Activated CD4-positive, alpha-beta T cell treated with anti-CD3 and anti-CD28 coated beads, Interleukin-2, amount 10 ng/mL, durations not matched to agents 7 days and 5 days (primary cell): Measurements from ENCODE around the gene CUL9. TPM values are rescaled to one million over a fixed set of nuclear protein-coding genes. Genes with fewer than 3 reads are reported as not detected.
A peak's percentile ranks its signal among the peaks of the same experiment; 100 is the strongest.

Source experiments
- CTCF ChIA-PET: fragments of 350-600 bp; sonication (Branson Sonifier 250); formaldehyde crosslinking; loops from one replicate; lab custom pipeline; 2021; ENCODE audit warnings: antibody characterized with exemption; lab: Charles Lee
- POLR2A ChIA-PET: fragments of 350-600 bp; sonication (Branson Sonifier 250); formaldehyde crosslinking; loops from one replicate; lab custom pipeline; 2021; ENCODE audit warnings: antibody characterized with exemption; lab: Charles Lee
- DNase-seq: peaks from one replicate; pipeline ENCODE4 v3.0.0-alpha.2; 2020
- H3K27ac Mint-ChIP-seq: one replicate; pipeline ENCODE4 v1.8.0; 2021; ENCODE audit warnings: mild to moderate bottlenecking, moderate library complexity, mixed read lengths
- H3K27me3 Mint-ChIP-seq: one replicate; pipeline ENCODE4 v1.8.0; 2021; ENCODE audit warnings: mixed read lengths
- H3K36me3 Mint-ChIP-seq: one replicate; pipeline ENCODE4 v1.8.0; 2021; ENCODE audit warnings: low read depth, mixed read lengths
- H3K4me1 Mint-ChIP-seq: one replicate; pipeline ENCODE4 v1.8.0; 2021; ENCODE audit warnings: mixed read lengths
- H3K4me3 Mint-ChIP-seq: one replicate; pipeline ENCODE4 v1.8.0; 2021; ENCODE audit warnings: mild to moderate bottlenecking, moderate library complexity, mixed read lengths
- H3K9me3 Mint-ChIP-seq: one replicate; pipeline ENCODE4 v1.8.0; 2021; ENCODE audit warnings: mixed read lengths
- total RNA-seq, 2 experiments: library from RNA; stranded (reverse); gene quantifications; one replicate each; pipeline ENCODE4 v1.2.3, GENCODE V29; 2021

CUL9 gene
- total RNA-seq, 2 experiments from 2014 or later: 57.8 to 60.7 TPM

DNA sequence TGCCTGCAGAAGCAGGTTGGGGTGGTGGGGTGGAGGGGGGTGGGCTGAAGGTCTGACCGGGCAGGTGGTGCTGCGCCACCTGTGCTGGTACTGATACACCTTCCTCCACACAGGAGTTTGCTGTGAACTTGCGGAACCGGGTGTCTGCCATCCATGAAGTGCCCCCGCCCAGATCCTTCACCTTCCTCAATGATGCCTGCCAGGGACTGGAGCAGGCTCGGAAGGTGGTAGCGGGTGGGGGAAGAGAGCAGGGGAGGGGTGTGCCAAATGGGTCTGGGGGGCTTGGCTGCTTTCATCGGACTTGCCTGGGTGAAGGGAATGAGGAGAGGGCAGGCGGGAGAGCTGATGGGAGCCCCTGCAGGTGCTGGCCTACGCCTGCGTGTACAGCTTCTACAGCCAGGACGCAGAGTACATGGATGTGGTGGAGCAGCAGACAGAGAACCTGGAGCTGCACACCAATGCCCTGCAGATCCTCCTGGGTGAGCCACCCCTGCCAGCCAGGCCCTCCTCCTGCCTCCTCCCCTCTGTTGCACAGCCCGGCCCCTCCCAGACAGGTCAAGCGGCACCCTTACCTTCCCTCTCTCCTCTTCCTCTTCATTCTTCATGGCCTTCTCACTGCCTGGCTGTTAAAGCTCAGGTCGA, 40.5 kb downstream of the CUL9 start:
- DNase-seq: no peak
- no peaks in the 10 kb centered on the region for H3K9me3 Mint-ChIP-seq
- ChIA-PET POLR2A (no interaction called here), CTCF (no interaction called here)
- H3K27me3 Mint-ChIP-seq: no peaks in the 10 kb centered on the region
- H3K36me3 Mint-ChIP-seq: peaks cover 24% of the 10 kb centered on the region
- peaks cover 46% of the 10 kb centered on the region for H3K4me1 Mint-ChIP-seq
- peak overlapping the region; percentile 76 for H3K27ac Mint-ChIP-seq
- H3K4me3 Mint-ChIP-seq: no peak overlapping the region

DNA sequence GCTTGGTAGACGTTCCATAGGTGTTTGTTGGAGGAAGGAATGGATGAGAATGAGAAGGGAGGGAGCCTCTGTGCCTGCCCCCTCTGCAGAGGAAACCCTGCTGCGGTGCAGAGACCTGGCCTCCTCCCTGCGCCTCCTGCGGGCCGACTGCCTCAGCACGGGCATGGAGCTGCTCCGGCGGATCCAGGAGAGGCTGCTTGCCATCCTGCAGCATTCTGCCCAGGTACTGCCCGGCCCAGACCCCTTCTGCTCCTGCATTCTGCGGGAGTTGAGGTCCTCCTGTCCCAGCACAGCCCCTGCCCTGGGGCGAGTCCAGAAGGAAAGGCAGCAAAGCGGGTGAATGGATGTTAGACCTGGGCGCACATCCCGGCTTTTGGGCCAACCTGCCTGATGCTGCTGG, 41.2 kb downstream of the CUL9 start:
- CTCF ChIA-PET: interaction anchor here (2.2 kb wide), 1 partner anchor 15 kb away, joined by 8 read pairs; no protein-coding TSS in a partner anchor
- H3K36me3 Mint-ChIP-seq: peaks cover 24% of the 10 kb centered on the region
- POLR2A ChIA-PET: no interaction called here
- H3K27ac Mint-ChIP-seq: no peak overlapping the region
- no peak for DNase-seq
- no peaks in the 10 kb centered on the region for H3K9me3 Mint-ChIP-seq
- H3K4me1 Mint-ChIP-seq: peaks cover 53% of the 10 kb centered on the region
- no peak overlapping the region for H3K4me3 Mint-ChIP-seq
- no peaks in the 10 kb centered on the region for H3K27me3 Mint-ChIP-seq

DNA sequence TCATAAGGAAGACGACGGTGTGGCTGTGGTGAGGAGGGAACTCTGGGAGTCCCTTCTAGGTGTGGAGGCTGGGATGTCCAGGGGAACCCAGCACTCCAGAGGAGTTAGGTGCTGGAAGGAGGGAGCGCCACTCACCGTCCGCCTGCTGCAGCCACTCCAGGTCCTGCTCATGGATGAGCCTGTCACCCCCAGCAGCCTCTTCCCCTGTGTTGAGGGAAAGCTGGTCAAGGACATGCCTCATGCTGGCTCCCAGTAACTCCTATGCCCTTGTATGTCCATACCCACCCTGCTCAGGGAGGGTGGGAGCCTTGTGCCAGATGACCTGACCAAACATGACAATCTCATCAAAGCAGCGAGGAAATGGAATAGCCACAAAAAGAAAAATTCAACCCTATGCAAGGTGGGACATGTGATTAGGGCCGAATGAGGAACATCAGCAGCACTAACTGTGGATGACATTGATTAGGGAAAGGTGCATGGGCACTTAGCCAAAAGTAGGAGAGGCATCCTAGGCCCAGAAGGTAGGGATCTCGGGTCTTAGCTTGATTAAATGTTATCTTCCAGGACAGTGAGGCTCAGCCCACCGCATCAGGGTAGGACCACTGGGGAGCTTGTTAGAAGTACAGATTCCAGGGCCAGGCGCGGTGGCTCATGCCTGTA, 44.3 kb downstream of the CUL9 start:
- Mint-ChIP-seq H3K27me3 (peaks cover 2% of the 10 kb centered on the region), H3K9me3 (no peaks in the 10 kb centered on the region), H3K36me3 (peaks cover 24% of the 10 kb centered on the region), H3K4me3 (no peak overlapping the region), H3K27ac (peak overlapping the region; percentile 72), H3K4me1 (peaks cover 62% of the 10 kb centered on the region)
- POLR2A ChIA-PET: no interaction called here
- no peak for DNase-seq
- CTCF ChIA-PET: interaction anchor here (0.6 to 1.3 kb wide), 2 partner anchors 17 to 132 kb away, joined by 4 read pairs; partner anchors contain the start of gene TTBK1

DNA sequence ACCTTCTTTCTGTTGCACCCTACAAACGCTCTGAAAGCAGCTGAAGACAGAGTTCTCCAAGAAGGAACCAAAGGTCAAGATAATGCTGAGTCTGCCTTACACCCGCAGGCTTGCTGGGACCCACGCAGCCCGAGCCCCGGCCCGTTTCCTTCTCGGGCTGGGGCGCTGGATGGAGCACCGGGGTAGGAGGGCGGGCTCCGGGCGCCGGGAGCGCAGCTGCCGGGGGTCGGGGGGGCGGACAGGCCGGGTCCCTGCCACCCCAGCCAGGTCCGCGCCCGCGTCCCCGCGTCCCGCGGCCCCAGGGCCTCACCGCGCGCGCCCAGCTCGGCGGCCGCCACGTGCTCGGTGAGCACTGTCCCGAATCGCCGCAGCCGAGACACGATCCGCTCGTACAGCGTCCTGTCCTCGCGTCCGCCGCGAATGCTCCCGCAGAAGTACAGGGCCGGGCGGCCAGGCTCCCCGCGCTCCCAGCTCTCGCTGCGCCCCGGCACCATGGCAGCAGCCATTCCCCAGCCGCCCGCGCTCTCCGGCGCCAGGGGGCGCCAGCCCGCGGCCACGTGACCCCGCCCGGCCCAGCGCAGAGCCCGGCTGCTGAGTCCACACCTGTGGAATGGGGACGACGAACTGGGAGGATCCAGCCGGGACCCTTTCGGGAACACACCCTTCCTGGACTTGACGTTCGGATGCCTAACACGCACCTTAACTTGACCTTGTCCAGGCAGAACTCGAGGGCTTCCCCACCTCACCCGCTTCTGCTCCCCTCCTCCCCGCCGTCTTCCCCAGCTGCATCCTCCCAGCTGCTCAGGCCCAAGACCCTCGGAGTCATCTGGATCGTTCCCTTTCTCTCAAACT, 47.2 kb downstream of the CUL9 start, which contains the start of gene DNPH1:
TSS of gene DNPH1 (minus strand) at position 531 of the 852 bp plus-strand sequence. CDS start at position 506, 25 bp downstream.
- Mint-ChIP-seq H3K4me3 (peak within 1 kb of the TSS; percentile 84), H3K9me3 (no peaks in the 10 kb centered on the region), H3K27ac (peak within 1 kb of the TSS; percentile 91), H3K4me1 (peaks cover 43% of the 10 kb centered on the region), H3K36me3 (peaks cover 16% of the 10 kb centered on the region), H3K27me3 (peaks cover 8% of the 10 kb centered on the region)
- POLR2A ChIA-PET: interaction anchor here (0.6 kb wide), 1 partner anchor 609 kb away, joined by 4 read pairs; no protein-coding TSS in a partner anchor
- CTCF ChIA-PET: interaction anchor here (0.6 to 3.2 kb wide), 39 partner anchors 8 to 465 kb away, joined by 3 to 21 read pairs (median 4); partner anchors contain the start of genes CUL9, LRRC73, TTBK1 and ZNF318
- peak; percentile 72 for DNase-seq

DNA sequence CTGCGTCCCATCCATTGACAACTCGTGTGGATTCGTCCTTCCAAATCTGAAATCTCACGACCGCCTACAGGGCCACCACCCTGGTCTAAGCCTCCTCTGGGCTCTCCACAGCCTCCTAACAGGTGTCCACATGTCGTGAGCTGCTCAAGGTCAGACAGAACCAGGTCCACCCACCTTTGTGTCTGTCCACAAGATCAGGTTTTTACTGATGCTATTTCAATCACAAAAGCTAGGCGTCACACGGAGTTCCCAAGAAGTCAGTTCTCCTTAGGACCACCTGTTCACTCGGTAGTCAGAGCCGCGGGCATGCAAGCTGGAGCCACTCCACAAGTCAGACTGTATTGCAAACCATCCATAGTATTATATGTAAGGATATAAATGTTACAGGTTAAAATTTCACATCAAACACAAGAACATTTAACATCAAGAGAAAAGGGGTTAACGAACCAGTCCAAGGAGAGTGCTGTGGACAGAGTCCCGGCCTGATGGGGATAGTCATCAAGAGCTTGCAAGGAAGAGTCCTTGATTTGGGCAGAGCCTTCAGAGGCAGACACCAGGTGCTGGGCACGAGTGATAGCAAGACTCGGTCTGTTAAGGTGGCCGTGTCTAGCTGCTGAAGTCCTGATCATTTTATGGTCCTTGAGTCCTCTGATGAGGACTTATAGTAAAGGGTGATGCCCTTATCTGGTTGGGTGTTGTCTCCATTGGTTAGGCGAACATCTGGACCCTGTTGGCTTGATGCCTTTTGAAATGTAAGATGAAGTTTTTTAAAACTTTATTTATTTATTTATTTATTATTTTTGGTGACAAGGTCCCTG, 48.0 kb downstream of the CUL9 start:
- ChIA-PET CTCF (interaction anchor here (0.6 to 3.2 kb wide), 22 partner anchors 8 to 289 kb away, joined by 3 to 21 read pairs (median 6); partner anchors contain the start of genes CUL9 and TTBK1), POLR2A (no interaction called here)
- Mint-ChIP-seq H3K9me3 (no peaks in the 10 kb centered on the region), H3K27me3 (peaks cover 8% of the 10 kb centered on the region), H3K4me3 (peak overlapping the region; percentile 78), H3K4me1 (peaks cover 38% of the 10 kb centered on the region), H3K27ac (peak overlapping the region; percentile 90), H3K36me3 (peaks cover 12% of the 10 kb centered on the region)
- no peak for DNase-seq

DNA sequence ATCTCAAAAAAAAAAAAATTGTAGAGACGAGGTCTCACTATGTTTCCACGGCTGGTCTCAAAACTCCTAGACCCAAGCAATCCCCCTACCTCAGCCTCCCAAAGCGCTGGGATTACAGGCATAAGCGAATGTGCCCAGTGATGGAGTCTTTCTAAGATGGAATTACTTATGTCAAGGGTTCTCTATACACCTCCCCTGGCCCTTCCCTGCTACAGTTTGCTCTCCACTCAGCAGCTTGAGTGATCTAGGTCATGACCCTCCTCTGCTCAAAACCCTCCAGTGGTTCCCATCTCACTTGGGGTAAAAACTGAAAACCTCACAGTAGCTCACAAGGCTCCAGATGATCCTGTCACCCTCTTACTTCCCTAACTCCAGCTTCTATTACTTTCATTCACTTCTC, 49.1 kb downstream of the CUL9 start:
- no peak overlapping the region for H3K27ac Mint-ChIP-seq
- H3K4me3 Mint-ChIP-seq: no peak overlapping the region
- peaks cover 8% of the 10 kb centered on the region for H3K27me3 Mint-ChIP-seq
- POLR2A ChIA-PET: no interaction called here
- no peak for DNase-seq
- CTCF ChIA-PET: interaction anchor here (0.6 to 3.2 kb wide), 6 partner anchors 11 to 279 kb away, joined by 3 to 21 read pairs (median 4); partner anchors contain the start of gene TTBK1
- peaks cover 4% of the 10 kb centered on the region for H3K36me3 Mint-ChIP-seq
- H3K4me1 Mint-ChIP-seq: peaks cover 28% of the 10 kb centered on the region
- no peaks in the 10 kb centered on the region for H3K9me3 Mint-ChIP-seq

DNA sequence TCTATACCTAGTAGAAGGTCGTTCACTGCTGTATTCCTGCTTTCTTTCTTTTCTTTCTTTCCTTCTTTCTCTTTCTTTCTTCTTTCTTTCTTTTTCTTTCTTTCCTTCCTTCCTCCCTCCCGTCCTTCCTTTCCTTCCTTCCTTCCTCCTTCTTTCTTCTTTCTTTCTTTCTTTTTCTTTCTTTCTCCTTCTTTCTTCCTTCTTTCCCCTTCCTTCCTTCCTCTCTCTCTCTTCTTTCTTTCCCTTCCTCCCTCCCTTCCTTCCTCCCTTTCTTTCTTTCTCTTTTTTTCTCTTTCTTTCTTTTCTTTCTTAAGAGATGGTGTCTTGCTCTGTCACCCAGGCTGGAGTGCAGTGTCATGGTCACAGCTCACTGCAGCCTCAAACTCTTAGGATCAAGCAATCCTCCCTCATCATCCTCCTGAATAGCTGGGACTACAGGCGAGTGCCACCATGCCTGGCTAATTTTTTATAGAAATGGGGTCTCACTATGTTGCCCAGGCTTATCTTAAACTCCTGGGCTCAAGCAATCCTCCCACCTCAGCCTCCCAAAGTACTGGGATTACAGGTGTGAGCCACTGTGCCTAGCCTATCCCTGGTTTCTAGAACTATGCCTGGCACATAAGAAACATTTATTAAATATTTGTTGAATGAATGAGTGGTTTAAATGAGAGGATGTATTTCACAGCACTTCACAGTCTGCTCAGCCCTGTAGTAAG, 49.9 kb downstream of the CUL9 start:
- CTCF ChIA-PET: interaction anchor here (0.6 to 3.2 kb wide), 6 partner anchors 10 to 473 kb away, joined by 3 to 21 read pairs (median 4); partner anchors contain the start of gene TTBK1
- Mint-ChIP-seq H3K36me3 (no peaks in the 10 kb centered on the region), H3K4me3 (no peak overlapping the region), H3K27ac (no peak overlapping the region), H3K9me3 (no peaks in the 10 kb centered on the region), H3K27me3 (peaks cover 11% of the 10 kb centered on the region), H3K4me1 (peaks cover 19% of the 10 kb centered on the region)
- POLR2A ChIA-PET: no interaction called here
- DNase-seq: no peak

DNA sequence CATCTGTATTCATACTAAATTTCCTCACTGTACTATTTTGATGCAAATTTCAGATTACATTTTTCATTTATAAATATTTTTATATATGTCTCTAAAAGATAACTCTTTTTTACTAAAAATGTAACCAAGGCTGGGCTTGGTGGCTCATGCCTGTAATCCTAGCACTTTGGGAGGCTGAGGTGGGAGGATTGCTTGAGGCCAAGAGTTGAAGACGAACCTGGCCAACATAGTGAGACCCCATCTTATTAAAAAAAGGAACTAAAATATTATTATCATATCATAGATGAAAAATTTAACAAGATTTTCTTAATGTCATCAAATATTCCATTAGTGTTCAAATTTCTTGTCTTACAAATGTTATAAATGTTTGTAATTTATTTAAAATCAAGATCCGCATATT, 53.8 kb downstream of the CUL9 start:
- Mint-ChIP-seq H3K36me3 (no peaks in the 10 kb centered on the region), H3K4me1 (peaks cover 1% of the 10 kb centered on the region), H3K27me3 (peaks cover 32% of the 10 kb centered on the region), H3K9me3 (no peaks in the 10 kb centered on the region), H3K27ac (no peak overlapping the region), H3K4me3 (no peak overlapping the region)
- DNase-seq: no peak
- ChIA-PET CTCF (no interaction called here), POLR2A (no interaction called here)

DNA sequence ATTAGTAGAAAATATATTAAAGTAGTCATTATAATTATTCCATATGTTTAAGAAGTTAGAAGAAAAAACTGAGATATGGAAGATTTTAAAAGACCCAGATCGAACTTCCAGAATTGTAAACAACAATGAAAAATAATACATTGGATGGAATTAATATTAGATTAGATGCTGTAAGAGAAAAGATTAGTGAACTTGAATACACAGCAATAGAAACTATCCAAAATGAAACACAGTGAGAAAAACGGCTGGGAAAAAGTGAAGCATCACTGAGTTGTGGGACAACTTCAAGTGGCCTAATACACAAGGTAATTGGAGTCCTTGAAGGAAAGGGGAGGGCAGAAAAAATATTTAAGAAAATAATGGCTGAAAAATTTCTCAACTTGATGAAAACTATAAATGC, 57.1 kb downstream of the CUL9 start:
- Mint-ChIP-seq H3K27ac (no peak overlapping the region), H3K27me3 (peaks cover 37% of the 10 kb centered on the region), H3K9me3 (no peaks in the 10 kb centered on the region), H3K4me1 (peaks cover 3% of the 10 kb centered on the region), H3K4me3 (no peak overlapping the region), H3K36me3 (no peaks in the 10 kb centered on the region)
- no peak for DNase-seq
- ChIA-PET CTCF (interaction anchor here (2.0 kb wide), 1 partner anchor 10 kb away, joined by 21 read pairs; the partner anchor contains the start of gene DNPH1), POLR2A (no interaction called here)

DNA sequence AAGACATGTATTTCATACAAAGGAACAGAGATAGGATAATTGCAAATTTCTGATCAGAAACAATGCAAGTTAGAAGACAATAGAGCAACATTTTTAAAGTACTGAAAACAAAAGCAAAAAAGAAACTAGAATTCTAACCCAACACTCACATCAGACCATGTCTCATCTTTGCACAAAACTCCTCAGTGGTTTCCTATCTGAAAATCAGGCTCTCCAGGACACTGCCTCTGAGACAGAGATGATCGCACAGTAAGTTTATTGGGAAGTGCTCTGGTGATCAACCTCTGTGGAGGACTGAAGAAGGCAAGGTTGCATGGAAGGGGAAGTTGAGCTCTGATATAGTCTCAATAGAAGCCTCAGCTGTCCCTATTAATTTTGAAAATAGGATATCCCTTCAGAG, 59.0 kb downstream of the CUL9 start:
- H3K27me3 Mint-ChIP-seq: peaks cover 37% of the 10 kb centered on the region
- no peak for DNase-seq
- no peaks in the 10 kb centered on the region for H3K36me3 Mint-ChIP-seq
- no peaks in the 10 kb centered on the region for H3K9me3 Mint-ChIP-seq
- no peak overlapping the region for H3K27ac Mint-ChIP-seq
- ChIA-PET POLR2A (no interaction called here), CTCF (interaction anchor here (1.2 to 3.7 kb wide), 2 partner anchors 11 to 18 kb away, joined by 3 to 21 read pairs; partner anchors contain the start of gene DNPH1)
- peaks cover 3% of the 10 kb centered on the region for H3K4me1 Mint-ChIP-seq
- H3K4me3 Mint-ChIP-seq: no peak overlapping the region

DNA sequence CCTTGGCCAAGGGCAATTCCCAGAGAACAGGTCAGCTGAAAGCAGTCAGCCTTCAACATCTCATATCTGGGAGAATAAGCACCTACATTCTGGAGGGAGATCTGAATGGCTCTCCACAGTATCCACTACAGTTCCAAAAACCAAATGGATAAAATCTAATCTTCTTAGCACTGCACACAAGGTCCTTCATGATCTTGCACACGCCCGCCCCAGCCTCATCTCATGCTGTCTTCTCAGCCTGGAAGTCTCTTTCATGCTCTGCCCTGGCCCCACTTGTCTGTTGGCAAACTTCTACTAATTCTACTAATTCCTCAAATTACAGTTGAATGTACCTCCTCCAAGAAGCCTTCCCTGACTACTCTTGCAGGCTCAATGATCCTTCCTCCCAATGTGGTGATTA, 59.5 kb downstream of the CUL9 start:
- Mint-ChIP-seq H3K36me3 (no peaks in the 10 kb centered on the region), H3K27ac (no peak overlapping the region), H3K4me3 (no peak overlapping the region), H3K27me3 (peaks cover 34% of the 10 kb centered on the region), H3K9me3 (no peaks in the 10 kb centered on the region), H3K4me1 (peaks cover 4% of the 10 kb centered on the region)
- ChIA-PET CTCF (interaction anchor here (3.7 kb wide), 1 partner anchor 11 kb away, joined by 21 read pairs; the partner anchor contains the start of gene DNPH1), POLR2A (no interaction called here)
- no peak for DNase-seq
